GM21619 (cell line): ENCODE measurements around the gene SIAH2.
A peak's percentile ranks its signal among the peaks of the same experiment; 100 is the strongest.

ENCODE experiments used
- ATAC-seq: cut with Tn5 transposase; IDR thresholded peaks from one replicate; pipeline ENCODE4 v1.9.1; 2021; ENCODE audit not compliant: unreplicated experiment

SIAH2 gene

DNA sequence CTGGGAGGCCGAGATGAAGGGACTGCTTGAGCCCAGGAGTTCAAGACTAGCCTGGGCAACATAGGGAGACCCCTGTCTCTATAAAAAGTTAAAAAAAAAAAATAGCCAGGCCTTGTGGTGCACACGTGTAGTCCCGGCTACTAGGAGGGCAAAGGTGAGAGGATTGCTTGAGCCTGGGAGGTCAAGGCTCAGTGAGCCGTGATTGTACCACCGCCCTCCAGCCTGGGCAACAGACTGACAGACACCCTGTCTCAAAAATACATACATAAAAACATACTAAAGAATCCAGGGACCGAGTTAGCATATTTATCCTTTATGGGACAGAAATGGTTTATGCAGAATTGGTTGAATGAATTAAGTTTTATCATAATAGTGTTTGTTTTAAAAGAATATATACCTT, 13.7 kb downstream of the SIAH2 start:
- ATAC-seq = no peak

DNA sequence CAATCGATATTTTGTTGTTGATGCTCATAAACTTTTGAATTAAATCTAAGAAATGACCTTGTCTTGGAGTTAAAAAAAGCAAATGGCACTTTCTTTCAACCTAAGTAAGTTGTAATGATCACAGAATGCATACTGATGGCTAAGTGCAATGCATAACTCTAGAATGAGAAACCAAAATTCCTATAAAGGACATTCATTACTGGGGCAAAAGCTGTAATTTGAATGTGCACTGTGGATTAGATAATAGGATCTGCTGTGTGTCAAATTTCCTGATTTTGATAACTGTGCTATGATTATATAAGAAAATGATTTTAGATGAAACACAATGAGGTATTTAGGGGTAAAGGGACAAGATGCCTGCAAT, 14.3 kb downstream of the SIAH2 start:
- no peak for ATAC-seq

DNA sequence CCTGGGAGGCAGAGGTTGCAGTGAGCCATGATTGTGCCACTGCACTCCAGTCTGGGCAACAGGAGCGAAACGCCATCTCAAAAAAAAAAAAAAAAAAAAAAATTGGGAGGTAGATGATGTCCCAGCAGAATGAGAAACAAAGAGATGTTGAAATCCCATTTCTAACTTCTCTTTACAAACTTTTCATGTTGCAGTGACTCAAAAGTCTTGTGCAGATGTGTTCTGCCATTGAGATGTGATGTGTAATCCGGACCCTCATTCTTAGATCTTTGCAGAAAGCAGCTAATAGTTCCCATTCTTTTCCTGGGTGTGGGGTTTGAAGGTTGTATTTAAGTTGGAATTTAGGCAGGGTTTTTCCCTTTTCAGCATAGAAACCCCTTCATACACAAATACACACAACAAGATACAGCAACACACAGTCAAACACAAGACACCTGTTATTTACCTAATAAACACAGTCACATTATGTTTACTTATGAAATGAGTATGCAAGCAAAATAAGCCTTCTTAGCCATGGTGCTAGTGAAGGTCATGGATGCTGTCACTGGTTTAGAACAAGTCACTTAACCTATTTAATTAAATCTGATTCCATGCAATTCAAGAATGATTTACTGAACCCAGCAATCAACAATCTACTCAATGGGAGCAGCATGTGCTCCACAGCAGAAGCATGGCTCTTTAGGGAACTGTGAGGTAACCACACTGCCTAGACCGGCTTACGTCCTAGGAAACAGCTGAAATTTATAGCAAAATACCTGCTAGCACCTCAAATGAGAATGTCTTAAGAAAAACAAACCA, 14.9 kb downstream of the SIAH2 start:
- no peak for ATAC-seq

DNA sequence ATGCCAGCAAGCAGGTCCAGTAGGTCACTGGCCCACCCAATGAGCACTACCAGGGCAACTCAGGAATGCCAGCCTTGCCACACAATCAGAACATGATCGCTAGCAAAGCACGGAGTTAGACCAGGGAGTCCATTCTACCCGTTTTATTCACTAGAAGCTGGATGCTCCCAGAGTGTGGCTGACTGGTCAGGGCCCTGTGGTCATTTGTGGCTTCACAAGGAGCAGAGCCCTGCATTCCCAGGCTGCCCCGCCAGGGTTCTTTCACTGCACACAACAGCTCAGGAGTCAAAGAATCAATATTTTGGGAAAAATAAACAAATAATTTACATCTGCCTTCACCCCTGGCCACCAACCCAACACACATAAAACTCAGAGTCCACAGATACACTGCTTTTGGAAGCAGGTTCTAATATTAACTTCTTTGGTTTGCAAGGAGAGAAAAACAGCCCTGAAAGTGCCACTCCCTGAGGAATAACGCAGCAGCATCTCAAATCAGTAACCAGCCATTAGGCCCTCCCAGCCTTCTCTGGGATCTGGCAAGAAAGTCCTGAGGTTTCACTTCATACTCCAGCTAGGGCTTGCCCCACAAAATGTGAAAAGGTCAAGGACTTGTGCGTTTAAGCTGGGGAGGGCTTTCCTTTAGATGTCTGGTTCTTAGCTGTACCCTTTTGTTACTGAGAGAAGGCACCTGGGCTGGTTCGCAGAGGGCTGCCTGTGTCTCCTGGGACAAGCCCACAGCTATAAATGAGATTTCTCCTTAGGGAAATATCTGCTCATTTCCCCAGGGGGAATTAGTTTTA, 16.0 kb downstream of the SIAH2 start:
- ATAC-seq = no peak

DNA sequence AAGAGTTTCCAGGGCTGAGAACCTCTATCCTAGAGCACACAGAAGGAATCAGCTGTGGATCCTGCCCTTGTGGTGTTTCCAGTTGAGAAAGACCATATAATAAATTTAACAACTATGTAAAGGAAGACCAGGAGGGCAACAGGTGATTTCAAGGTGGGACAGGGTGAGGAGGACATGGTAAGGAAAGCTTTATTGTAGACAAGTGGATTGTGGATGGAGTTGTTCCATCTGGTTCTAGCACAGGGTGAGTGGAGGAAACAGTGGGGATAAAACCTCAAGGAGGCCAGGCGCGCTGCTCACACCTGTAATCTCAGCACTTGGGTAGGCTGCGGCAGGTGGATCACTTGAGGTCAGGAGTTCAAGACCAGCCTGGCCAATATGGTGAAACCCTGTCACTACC, 17.1 kb downstream of the SIAH2 start:
- ATAC-seq = no peak

DNA sequence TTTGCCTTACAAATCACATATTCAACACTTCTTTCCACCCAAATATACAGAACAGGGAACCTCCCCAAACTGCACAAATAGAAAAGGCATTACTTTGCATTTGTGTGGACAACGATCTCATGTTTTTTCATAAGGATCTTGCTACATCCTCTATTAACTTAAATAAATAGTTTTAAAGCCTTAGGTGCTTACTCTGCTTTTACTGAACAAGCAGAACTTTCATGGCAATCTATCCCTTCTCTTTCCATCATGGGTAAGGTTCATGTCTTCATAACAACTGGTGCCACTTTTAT, 18.1 kb downstream of the SIAH2 start:
- no peak for ATAC-seq

DNA sequence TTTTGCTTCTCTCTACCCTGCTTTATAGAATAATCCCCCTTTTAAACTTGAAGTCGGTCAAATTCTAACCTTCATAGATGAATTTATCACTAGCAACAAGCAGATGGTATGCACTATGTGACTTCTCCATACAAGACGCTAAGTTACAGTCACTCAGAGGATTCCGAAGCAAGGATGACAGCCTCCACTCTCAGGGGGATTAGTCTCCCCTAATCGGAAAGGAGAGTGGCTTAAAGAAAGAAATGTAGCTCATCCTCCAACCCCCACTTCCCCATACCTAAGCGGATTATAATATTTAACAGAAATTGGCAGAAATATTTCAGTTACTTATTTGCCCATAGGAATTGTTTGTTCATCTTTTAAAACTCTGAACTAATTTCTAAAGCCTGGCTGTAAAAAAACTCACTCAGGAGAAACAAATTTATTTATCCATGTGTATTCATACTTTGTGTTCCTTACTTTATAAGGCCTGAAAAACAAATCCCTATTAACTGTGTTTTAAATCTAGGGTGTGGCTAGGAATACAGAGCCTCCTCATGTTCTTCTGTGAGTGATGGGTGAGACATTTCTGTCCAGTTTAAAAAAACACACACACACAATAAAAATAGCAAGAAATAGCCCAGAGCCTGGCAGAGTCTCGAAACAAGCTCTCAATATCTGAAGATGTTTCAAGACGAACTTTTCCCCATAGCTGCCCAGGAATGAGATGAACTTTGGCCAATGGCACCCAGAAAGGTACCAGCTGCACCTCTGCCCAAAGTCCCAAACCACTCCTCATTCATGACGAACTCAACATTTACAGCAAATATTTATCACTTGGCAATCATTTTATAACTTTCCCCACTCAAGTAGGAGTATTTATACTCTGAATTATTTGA, 18.7 kb downstream of the SIAH2 start:
- no peak for ATAC-seq

DNA sequence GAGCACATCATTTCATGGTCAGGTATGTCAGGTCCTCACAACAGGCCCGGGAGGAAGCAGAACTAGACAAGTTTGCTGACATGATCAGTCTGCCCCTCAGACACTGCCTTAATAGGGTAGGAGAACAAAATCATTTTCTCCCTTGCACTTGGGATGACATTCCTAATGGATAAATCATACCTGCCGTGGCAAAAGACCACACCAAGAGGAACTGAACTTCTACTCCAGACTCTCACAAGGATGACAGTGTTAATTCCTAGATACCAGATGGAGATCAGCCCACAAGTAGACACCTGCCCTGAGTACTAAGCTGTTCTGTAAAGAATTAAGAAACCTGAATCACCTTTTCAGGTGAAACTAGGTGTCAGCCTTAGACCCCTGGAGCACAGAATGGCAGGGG, 19.5 kb downstream of the SIAH2 start:
- no peak for ATAC-seq

DNA sequence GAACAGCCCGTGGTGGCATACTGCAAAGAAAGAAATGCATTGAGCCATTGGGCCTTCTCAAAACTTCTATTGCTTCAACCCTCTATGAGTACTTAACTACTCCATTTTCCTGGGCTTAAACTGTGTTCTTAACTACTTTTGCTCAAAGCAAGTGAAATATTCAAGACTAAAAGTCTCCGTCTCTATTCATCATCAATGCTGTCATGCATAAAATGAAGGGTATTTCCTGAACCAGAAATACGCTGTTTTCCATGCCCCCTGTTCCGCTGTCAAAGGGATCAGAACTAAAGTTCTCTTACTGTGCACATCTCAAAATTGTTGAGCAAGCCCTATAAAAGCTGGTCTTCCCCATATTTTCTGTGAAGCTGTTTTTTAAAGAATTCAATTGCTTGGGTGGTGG, 20.3 kb downstream of the SIAH2 start:
- no peak for ATAC-seq

DNA sequence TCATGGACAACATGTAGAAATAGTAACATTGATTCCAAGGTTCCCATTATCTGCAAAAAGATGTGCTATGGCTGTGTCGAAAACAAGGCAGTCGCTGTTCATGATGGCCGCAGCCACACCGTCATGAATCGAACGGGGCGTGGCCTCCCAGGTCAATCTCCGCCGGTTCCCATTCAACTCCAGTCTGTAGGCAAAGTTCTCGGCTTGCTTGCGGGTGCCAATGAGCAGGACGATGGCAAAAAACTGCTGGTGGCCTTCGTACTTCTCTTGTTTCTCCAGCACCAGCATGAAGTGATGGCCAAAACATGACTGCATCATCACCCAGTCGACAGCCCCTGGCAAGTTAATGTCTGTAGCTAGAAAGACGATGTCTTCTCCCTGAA, 20.8 kb downstream of the SIAH2 start:
- no peak for ATAC-seq

DNA sequence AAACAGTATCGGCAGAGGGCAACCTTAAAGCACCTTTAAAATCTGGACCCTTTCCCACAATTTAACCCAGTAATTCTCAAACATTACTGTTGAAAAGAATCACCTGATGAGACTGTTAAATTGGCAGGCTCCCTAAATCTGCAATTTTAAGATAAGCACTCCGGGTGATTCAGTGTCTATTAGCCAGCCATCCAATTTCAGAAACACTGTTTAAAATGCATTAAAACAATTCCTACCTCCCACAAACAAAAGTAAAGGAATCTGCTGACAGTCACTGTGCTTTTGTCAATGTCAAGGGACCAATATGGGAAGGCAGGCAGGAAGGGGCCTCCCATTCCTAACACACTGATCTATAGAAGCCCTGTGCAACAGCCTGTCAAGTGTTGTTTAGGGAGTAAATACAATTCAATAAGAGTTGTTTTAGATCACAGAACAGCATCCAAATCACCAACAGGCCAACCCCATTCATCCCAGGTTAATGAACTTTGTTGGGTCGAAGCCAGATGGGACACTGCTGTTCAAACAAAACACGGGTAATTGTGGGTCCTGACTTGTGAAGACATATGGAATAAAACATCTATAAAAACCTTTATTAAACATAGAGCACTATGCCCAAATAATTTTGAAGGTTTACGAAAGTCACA, 21.4 kb downstream of the SIAH2 start:
- no peak for ATAC-seq

DNA sequence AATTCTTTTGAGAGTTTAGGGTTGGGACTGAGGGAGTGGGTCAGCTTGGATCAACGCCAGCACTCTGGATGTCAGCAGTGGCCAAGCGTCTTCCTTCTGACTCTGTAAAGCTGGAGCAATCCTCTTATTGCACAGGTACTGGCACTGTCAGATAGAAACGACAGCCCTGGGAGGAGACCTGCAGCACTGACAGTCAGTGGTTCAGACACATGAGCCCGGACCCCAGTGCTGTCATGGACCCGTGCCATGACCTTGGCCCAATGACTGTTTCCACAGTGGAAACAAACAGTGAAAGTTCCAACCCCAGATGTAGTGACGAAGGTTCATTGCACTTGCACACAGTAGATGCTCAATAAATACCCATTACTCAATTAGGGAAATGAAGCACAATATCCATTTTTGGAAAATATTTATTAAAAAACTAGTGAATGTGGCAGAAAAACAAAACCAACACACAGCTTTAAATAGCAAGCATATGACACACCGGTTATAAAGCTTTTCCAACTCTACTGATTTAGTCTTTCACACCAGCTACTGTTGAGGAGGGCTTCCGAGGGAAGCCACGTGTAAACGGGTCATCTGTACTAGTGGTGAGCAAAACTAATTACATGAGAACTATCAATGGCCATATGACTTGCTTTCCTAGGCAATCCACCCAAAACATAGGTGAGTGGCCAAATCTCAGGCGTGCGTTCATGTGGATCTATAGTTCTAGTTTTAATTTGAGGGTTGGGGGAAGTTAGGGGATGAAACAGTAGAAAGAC, 22.1 kb downstream of the SIAH2 start:
- ATAC-seq = no peak

DNA sequence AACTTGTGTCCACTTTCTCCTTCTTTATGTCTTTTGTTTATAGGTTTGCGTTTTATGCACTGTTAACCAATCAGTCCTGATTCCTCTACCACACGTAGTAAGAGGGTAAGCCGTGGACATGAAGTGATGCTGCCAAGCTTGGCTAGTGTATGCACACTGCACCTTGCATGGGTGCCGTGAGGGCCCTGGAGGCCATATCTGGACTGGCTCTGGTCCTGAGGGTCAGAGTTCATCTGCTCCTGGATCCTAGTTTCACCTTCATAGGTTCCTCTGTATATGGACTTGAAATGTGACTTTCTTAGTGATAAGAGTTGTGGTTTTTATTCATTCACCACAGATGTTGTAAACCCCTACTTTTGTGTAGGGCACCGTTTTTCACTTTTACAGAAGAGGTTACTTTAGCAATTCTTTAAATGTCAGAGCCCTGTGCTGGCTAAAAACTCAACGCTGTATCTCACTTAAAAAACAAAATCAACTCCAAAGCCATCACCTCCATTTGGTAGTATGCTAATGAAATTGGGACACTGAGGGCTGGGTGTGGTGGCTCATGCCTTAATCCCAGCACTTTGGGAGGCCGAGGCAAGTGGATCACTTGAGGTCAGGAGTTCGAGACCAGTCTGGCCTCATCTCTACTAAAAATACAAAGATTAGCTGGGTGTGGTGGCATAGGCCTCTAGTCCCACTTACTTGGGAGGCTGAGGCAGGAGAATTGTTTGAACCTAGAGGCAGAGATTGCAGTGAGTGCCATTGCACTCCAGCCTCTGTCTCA, 22.9 kb downstream of the SIAH2 start:
- ATAC-seq = peak; percentile 16

DNA sequence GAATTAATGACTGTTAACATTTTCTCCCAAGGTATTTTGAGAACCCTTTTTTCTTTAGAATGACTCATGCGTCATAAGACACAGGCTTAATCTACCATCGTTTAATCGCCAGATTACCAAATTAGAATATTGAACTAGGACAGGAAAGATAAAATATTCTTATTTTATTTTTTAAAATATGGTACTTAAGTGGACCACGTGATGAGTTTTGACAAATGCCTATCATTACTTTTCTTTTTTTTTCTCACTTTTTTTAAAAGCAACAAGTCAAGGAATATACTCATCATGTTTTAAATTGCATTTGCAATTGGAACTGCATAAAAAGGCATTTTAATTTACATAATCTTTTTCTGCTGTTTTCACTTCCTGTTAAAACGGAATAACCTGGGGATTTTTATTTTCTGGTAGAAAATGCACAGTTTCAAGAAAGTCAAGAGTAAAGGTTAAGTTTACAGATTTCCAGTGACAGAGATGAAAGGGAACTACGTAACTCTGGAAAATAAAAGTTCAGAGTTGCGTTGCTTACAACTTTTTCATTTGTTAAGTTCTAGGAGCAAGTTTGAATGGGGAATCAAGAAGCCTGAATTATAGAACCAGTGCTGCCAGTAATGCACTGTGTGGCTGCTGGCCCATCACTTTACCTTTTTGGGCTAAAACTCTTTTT, 23.6 kb downstream of the SIAH2 start:
- ATAC-seq = peak; percentile 26

DNA sequence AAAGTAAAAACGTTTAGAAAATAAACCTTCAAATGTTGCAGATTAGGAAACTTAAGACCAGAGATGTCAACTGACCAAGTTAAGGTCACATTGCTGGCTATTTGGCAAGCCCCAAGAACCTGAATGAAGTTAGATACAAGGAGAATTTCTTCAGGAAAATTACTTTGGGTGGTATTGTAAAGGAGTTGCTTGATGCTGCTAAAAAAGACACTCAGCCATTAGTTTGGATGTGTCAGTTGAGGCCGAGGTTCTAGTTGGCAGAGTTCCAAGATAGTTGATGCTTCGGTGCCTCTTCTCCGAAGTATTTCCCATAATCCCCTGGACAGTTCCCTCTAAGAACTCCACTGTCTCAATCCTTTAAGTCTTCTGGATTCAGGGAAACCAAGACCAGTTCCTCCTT, 24.3 kb downstream of the SIAH2 start:
- ATAC-seq = no peak

DNA sequence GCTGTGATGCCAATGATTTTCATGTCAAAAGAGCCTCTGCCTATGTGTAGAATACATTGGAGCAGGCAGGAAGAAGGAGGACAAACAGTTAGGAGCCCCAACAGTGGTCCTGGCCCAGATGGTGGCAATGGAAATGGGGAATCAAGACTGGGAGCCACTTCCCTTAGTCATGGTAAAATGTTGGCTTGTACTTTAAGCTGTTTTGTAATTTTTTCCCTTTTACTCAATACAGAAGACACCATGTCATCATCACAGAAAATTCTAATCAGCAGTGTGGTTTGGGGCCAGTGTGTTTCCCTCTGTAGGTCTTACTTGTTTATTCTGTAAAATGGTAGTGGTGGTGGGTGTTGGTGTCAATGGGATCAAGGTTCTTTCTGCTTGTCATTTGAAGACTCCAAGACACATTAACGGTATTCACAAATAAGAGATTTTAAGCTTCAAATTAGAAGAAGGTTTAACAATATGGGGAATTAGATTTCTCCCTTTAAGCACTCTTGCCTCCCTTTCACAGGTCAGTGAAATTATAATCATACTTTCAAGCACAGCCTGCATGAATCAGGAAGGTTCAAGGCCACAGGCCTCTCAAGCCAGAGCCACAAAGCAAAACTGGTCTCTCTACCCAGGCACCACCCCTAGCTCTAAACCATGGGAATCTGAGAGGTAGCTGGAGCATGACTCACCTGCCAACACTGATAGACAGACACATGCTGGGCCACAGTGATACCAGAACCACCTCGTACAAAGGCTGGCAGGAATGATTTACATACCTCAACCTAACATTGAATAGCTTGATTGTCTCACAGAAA, 24.9 kb downstream of the SIAH2 start:
- ATAC-seq = peak; percentile 56

DNA sequence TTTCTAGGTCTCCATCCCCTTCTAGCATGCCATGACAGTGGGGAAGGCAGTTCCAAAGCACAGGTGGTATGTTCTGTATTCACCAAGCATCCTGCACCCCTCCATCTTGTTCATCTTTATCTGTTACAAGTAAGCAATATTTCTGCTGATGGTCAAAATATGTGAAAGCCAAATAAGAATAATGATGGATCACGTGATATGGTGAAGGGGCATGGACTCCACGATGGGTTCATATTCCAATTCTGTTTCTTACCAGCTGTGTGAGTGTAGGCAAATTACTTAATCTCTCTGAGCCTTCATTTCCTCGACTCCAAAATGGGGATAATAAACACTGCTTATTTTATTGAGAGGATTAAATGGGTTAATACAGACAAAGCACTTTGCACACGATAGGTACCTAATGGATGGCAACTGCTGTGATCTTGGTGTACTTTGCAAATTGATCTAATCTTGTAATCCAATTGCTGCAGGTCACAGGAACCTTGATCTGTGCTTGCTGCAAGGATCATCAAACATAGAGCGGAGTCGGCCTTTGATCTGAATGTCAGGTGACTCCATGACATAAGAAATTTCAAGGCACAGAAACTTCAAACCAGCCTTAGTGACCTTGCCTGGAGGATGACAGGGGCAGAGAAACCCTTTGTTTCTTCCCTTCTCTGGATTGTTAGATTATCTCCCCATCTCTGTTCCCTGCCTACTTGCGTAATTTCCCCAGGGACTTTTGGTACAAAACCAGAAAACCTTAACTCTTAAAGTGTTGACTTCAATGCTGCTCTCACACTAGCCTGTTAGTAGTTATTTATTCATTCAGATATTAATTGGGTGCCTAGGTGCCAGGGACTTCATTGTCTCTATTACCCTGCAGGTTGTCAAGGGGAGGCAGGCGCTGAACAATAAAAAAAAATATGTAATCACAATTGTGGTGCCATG, 25.8 kb downstream of the SIAH2 start:
- ATAC-seq = no peak
